Pancreas (tissue), 10 donors: Measurements from ENCODE around the gene ZNF823. TPM values are rescaled to one million over a fixed set of nuclear protein-coding genes. Genes with fewer than 3 reads are reported as not detected.

Experiments
- ATAC-seq, 4 donors: fragments of 200-7000 bp; cut with Tn5 transposase; one replicate each; pipeline versions ENCODE4 v1.8.0 to v1.9.1; 2020; ENCODE audit warnings: mild to moderate bottlenecking in 4 of 4, moderate library complexity in 4 of 4
- DNase-seq, 6 donors: peaks; one replicate each; pipeline ENCODE4 v3.0.0-alpha.2; 2020
- FAIRE-seq: peaks from 2 replicates; lab custom pipeline; 2012; peaks lifted over from hg19 to GRCh38; lab: Jason Lieb, UNC
- H3K27ac ChIP-seq, 4 donors: fragments of 200-600 bp; sonication (generic); 1 replicate in 3 of 4; 2 replicates in 1 of 4; pipeline versions ENCODE4 v1.5.0 to v1.8.0; 2020
- H3K27me3 ChIP-seq, 4 donors: fragments of 200-600 bp; one replicate each; pipeline ENCODE4 v1.8.0; 2021
- H3K36me3 ChIP-seq, 3 donors: fragments of 200-600 bp; sonication (generic) in 1 of 3; one replicate each; pipeline versions ENCODE4 v1.5.0 to v1.8.0; 2020 to 2021
- H3K4me1 ChIP-seq, 3 donors: fragments of 200-600 bp; one replicate each; pipeline ENCODE4 v1.8.0; 2021
- H3K4me3 ChIP-seq, 4 donors: fragments of 200-600 bp; sonication (generic) in 2 of 4; one replicate each; pipeline versions ENCODE4 v1.5.0 to v1.8.0; 2020 to 2021
- H3K9me3 ChIP-seq, 4 donors: fragments of 200-600 bp; one replicate each; pipeline ENCODE4 v1.8.0; 2021
- WGBS, 2 donors: extraction: QIAGEN DNeasy Blood & Tissue Kit; methylation state at CpG; one replicate each; pipeline ENCODE4 v1.1.7; 2013; 5-methylcytosine and 5-hydroxymethylcytosine counted together
- intact Hi-C, 3 donors: fragments of 100-400 bp; cut with DNase I; formaldehyde crosslinking; loops; one replicate each; pipeline versions ENCODE4 v1.11.1 to v1.14.2; 2022
- polyA plus RNA-seq, 2 donors: library from polyadenylated mRNA; stranded (reverse); fragments of 200-250 nt; gene quantifications; one replicate each; pipeline ENCODE4 v1.2.3, GENCODE V29; 2013
- total RNA-seq, 6 donors: library from RNA; stranded (reverse); fragmentation: NEBNext Ultra II Directional in 4 of 6; extraction: Animal tissue kit (Norgen Biotek cat#: 25700) in 4 of 6; gene quantifications; one replicate each; pipeline versions ENCODE4 v1.2.1 to v1.2.4, GENCODE V29; 2021 to 2023
- TF ChIP-seq, protein P1 (sequence below), 4 donors: fragments of 200-600 bp; sonication (generic) in 3 of 4; IDR thresholded peaks; one replicate each; pipeline versions ENCODE4 v1.5.0 to v1.8.0; 2021; ENCODE audit warnings: antibody characterized with exemption in 4 of 4
- donor health status: healthy with polysubstance abuse.
- donor health status: DM: no; HTN: no; CAD: no; lungs with moderate emphysema.
- donor health status: DM: no; HTN: no; CAD: no.
- donor health status: control.
- donor health status: control.
- donor health status: Bipolar disorder and iron deficiency.
- donor health status: DM: yes; HTN: yes; CAD: no.
- donor health status: DM: no; HTN: no; CAD: no.
- donor health status: DM: no; HTN: no; CAD: no.
- donor health status: DM: yes; HTN: yes; CAD: no.

ZNF823 gene
- total and polyA plus RNA-seq, 8 donors = 2.5 to 4.7 (median 3.3) TPM

- no peaks in the 10 kb centered on the region for H3K9me3 ChIP-seq
- 96 to 99% methylated on average over 6 of the region's 6 CpGs for WGBS, 2 donors
- no peaks in the 10 kb centered on the region for H3K4me1 ChIP-seq
- ATAC-seq (no peak), DNase-seq (no peak), FAIRE-seq (no peak)
- H3K36me3 ChIP-seq = no peaks in the 10 kb centered on the region
- intact Hi-C loops = no loop called here
- no peak overlapping the region for H3K27ac ChIP-seq
- TF ChIP-seq, protein P1, sequence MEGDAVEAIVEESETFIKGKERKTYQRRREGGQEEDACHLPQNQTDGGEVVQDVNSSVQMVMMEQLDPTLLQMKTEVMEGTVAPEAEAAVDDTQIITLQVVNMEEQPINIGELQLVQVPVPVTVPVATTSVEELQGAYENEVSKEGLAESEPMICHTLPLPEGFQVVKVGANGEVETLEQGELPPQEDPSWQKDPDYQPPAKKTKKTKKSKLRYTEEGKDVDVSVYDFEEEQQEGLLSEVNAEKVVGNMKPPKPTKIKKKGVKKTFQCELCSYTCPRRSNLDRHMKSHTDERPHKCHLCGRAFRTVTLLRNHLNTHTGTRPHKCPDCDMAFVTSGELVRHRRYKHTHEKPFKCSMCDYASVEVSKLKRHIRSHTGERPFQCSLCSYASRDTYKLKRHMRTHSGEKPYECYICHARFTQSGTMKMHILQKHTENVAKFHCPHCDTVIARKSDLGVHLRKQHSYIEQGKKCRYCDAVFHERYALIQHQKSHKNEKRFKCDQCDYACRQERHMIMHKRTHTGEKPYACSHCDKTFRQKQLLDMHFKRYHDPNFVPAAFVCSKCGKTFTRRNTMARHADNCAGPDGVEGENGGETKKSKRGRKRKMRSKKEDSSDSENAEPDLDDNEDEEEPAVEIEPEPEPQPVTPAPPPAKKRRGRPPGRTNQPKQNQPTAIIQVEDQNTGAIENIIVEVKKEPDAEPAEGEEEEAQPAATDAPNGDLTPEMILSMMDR (IDR thresholded peaks at IDR 0.05) = no peak
- H3K4me3 ChIP-seq = no peak overlapping the region
- H3K27me3 ChIP-seq = no peaks in the 10 kb centered on the region
Observed at GRCh38 chr19:11675569-11675968, 63.2 kb downstream of the ZNF823 start.

DNA sequence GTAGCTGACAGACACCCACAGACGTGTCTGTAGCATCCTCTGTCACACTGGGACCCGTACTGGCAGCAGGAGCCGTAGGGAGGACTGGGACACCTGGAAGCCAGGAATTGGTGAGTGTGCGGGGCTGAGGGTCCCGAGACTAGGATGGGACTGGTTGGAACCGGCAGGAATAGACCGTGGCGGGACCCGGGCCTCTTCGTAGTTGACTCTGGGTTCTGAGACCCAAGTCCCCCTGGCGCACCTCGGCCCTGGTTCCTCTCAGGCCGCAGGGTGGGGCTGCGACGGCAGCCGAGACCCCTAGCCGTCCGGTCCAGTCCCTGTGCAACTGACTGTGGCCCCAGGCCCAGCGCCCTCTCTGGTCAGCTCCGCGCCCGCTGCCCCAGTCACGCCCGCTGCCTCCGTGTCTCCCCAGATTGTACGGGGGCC lies 64.7 kb downstream of the ZNF823 start:
- no peaks in the 10 kb centered on the region for H3K4me1 ChIP-seq
- WGBS, 2 donors = 15 to 17% methylated on average over 22 to 26 of the region's 26 CpGs
- DNase-seq (peak in 2 of 6 donors; percentile 56 to 58), ATAC-seq (peak; percentile 6 to 66 (median 44)), FAIRE-seq (no peak)
- no peaks in the 10 kb centered on the region for H3K27me3 ChIP-seq
- TF ChIP-seq, protein P1 (IDR thresholded peaks at IDR 0.05) = no peak
- no peaks in the 10 kb centered on the region for H3K9me3 ChIP-seq
- H3K27ac ChIP-seq = no peak overlapping the region
- no peaks in the 10 kb centered on the region for H3K36me3 ChIP-seq
- intact Hi-C loops = no loop called here
- H3K4me3 ChIP-seq = peak overlapping the region; percentile 8 to 55 (median 40)

DNA sequence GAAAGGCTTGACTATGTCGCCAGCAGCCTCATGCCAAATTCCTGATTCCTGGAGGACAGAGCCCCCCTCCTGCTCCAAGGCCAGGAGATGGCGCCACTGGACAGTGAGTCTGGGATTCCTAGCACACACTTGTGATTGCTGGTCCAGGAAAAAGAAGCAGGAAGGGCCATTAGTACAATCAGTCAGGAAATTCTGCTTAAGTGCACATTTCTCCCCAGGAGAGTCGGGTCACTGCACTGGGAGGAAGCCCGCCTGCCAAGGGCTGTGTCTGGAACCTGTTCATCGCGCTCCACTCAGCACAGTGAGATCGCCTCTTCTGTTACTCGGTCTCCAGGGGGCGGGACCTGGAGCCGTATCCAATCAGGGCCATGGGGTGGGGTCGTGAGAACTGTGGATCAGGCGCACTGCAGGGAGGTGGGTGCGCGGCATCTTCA lies 65.1 kb downstream of the ZNF823 start:
- ATAC-seq (peak; percentile 86 to 97 (median 96)), DNase-seq (peak; percentile 51 to 85 (median 70)), FAIRE-seq (no peak)
- H3K36me3 ChIP-seq = no peaks in the 10 kb centered on the region
- TF ChIP-seq, protein P1 (IDR thresholded peaks at IDR 0.05) = peak; percentile 56 to 73 (median 64)
- no peaks in the 10 kb centered on the region for H3K27me3 ChIP-seq
- 1 to 4% methylated on average over 14 of the region's 14 CpGs for WGBS, 2 donors
- intact Hi-C loops = no loop called here
- no peaks in the 10 kb centered on the region for H3K4me1 ChIP-seq
- no peak overlapping the region for H3K27ac ChIP-seq
- H3K9me3 ChIP-seq = no peaks in the 10 kb centered on the region
- peak overlapping the region; percentile 8 to 55 (median 40) for H3K4me3 ChIP-seq

Other genes with a start within 250 kb of the ZNF823 start
- gene ZNF653, start 233.1 kb downstream of the ZNF823 start, total RNA-seq = 1 to 10 TPM; 4.5 to 6.2 (median 5.6) TPM
- 10 to 100 TPM; 21.8 to 25.6 TPM for gene ZNF653, start 233.1 kb downstream of the ZNF823 start, polyA plus RNA-seq
- gene ECSIT, start 209.8 kb downstream of the ZNF823 start, total RNA-seq = 10 to 100 TPM; 32.1 to 54.8 (median 36.9) TPM
- 10 to 100 TPM; 60.3 to 87.3 TPM for gene ECSIT, start 209.8 kb downstream of the ZNF823 start, polyA plus RNA-seq
- 1 to 10 TPM in 4 of 6 donors, under 1 TPM in 2; 0.43 to 5.2 (median 1.8) TPM for gene CNN1, start 200.1 kb downstream of the ZNF823 start, total RNA-seq
- gene CNN1, start 200.1 kb downstream of the ZNF823 start, polyA plus RNA-seq = 10 to 100 TPM; 11.3 to 38.8 TPM
- gene ELOF1, start 179.7 kb downstream of the ZNF823 start, total RNA-seq = 10 to 100 TPM; 25.0 to 38.9 (median 32.4) TPM
- 10 to 100 TPM; 52.0 to 63.4 TPM for gene ELOF1, start 179.7 kb downstream of the ZNF823 start, polyA plus RNA-seq
- gene ACP5, start 161.3 kb downstream of the ZNF823 start, total RNA-seq = 10 to 100 TPM in 2 of 6 donors, 1 to 10 TPM in 4; 3.5 to 21.8 (median 7.0) TPM
- gene ACP5, start 161.3 kb downstream of the ZNF823 start, polyA plus RNA-seq = 10 to 100 TPM in 1 of 2 donors, 1 to 10 TPM in 1; 7.7 to 11.4 TPM
- gene ZNF627, start 141.5 kb downstream of the ZNF823 start, total RNA-seq = 1 to 10 TPM; 4.4 to 8.5 (median 6.0) TPM
- 1 to 10 TPM; 4.6 to 6.4 TPM for gene ZNF627, start 141.5 kb downstream of the ZNF823 start, polyA plus RNA-seq
- gene ZNF441, start 28.1 kb upstream of the ZNF823 start, total RNA-seq = 1 to 10 TPM; 3.1 to 4.9 (median 3.9) TPM
- gene ZNF441, start 28.1 kb upstream of the ZNF823 start, polyA plus RNA-seq = 1 to 10 TPM; 2.5 to 6.9 TPM
- gene ZNF491, start 59.6 kb upstream of the ZNF823 start, total RNA-seq = 1 to 10 TPM in 4 of 6 donors, under 1 TPM in 2; 0.95 to 3.3 (median 1.4) TPM
- gene ZNF491, start 59.6 kb upstream of the ZNF823 start, polyA plus RNA-seq = 1 to 10 TPM; 1.1 to 1.2 TPM
- 1 to 10 TPM; 4.1 to 8.7 (median 6.7) TPM for gene ZNF440, start 75.3 kb upstream of the ZNF823 start, total RNA-seq
- 1 to 10 TPM; 5.1 to 6.3 TPM for gene ZNF440, start 75.3 kb upstream of the ZNF823 start, polyA plus RNA-seq
- gene ZNF439, start 109.8 kb upstream of the ZNF823 start, total RNA-seq = 1 to 10 TPM; 2.2 to 8.0 (median 2.8) TPM
- gene ZNF439, start 109.8 kb upstream of the ZNF823 start, polyA plus RNA-seq = 1 to 10 TPM; 7.4 to 7.5 TPM
- gene ZNF69, start 148.8 kb upstream of the ZNF823 start, total RNA-seq = 10 to 100 TPM in 1 of 6 donors, 1 to 10 TPM in 5; 4.4 to 13.6 (median 6.4) TPM
- 10 to 100 TPM; 10.1 to 13.8 TPM for gene ZNF69, start 148.8 kb upstream of the ZNF823 start, polyA plus RNA-seq
- 10 to 100 TPM in 1 of 6 donors, 1 to 10 TPM in 5; 6.5 to 10.9 (median 7.7) TPM for gene ZNF700, start 186.2 kb upstream of the ZNF823 start, total RNA-seq
- gene ZNF700, start 186.2 kb upstream of the ZNF823 start, polyA plus RNA-seq = 10 to 100 TPM; 14.9 to 22.7 TPM
- 1 to 10 TPM; 1.5 to 4.5 (median 2.4) TPM for gene ZNF763, start 226.1 kb upstream of the ZNF823 start, total RNA-seq
- gene ZNF763, start 226.1 kb upstream of the ZNF823 start, polyA plus RNA-seq = 1 to 10 TPM; 3.6 to 5.9 TPM